GM12878 (cell line): ENCODE results near the gene FTSJ1.
A peak's percentile ranks its signal among the peaks of the same experiment; 100 is the strongest.

ENCODE experiments used
- CBX5 ChIP-seq: sonication (generic); IDR thresholded peaks from 2 replicates; pipeline ENCODE4 v1.6.1; 2016; ENCODE audit warnings: low read depth, moderate library complexity, mild to moderate bottlenecking, inconsistent platforms
- MYC ChIP-seq: IDR thresholded peaks from 2 replicates; pipeline ENCODE4 v1.6.1; 2011; ENCODE audit warnings: mild to moderate bottlenecking, low read length, moderate library complexity, inconsistent platforms; ENCODE audit not compliant: insufficient read depth, insufficient replicate concordance, insufficient read length, severe bottlenecking
- PKNOX1 ChIP-seq: fragments of 450-650 bp; IDR thresholded peaks from 2 replicates; pipeline ENCODE4 v1.6.1; 2016; ENCODE audit warnings: mild to moderate bottlenecking
- RAD21 ChIP-seq: IDR thresholded peaks from 2 replicates; pipeline ENCODE4 v1.6.1; 2011; ENCODE audit warnings: mild to moderate bottlenecking, low read depth, low read length, moderate library complexity; ENCODE audit not compliant: insufficient read depth
- TF ChIP-seq, protein P1 (sequence below): IDR thresholded peaks from 2 replicates; pipeline ENCODE4 v1.6.1; 2011; ENCODE audit warnings: low read depth, low read length, improper control_type of control experiment, borderline replicate concordance
- TF ChIP-seq, protein P2 (sequence below), 3 experiments: IDR thresholded peaks in 2 of 3; conservative IDR thresholded peaks in 1 of 3; 2 replicates each; pipeline ENCODE4 v1.5.1; 2011; ENCODE audit warnings: low read depth in 3 of 3, low read length in 3 of 3, mild to moderate bottlenecking in 3 of 3, control low read depth in 2 of 3, moderate library complexity in 2 of 3, inconsistent platforms in 1 of 3, mixed read lengths in 1 of 3; ENCODE audit not compliant: control insufficient read depth in 2 of 3, insufficient read depth in 1 of 3; ENCODE audit errors: extremely low read depth in 1 of 3

DNA sequence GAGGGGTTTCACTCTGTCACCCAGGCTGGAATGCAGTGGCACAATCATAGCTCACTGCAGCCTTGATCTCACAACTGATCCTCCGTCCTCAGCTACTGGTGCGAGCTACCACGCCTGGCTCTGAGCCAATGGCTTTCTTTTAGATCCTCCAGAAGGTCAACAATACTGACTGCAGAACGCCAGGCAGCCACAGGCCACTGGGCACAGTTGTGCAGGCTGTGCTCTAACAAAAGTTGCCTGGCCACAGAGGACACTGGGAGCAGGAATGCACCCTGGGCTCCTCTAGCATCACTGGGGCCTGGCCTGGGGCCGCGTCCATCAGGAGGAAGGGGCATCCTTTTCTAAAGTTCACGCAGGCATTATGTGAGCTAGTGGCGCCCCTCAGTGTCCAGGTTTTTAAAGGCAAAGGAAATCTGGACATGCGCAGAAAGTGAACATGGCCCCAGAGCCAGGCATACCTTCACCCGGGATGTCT, 17.9 kb downstream of the FTSJ1 start:
- TF ChIP-seq RAD21, result peak; percentile 45
- TF ChIP-seq, protein P1, sequence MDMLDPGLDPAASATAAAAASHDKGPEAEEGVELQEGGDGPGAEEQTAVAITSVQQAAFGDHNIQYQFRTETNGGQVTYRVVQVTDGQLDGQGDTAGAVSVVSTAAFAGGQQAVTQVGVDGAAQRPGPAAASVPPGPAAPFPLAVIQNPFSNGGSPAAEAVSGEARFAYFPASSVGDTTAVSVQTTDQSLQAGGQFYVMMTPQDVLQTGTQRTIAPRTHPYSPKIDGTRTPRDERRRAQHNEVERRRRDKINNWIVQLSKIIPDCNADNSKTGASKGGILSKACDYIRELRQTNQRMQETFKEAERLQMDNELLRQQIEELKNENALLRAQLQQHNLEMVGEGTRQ, result no peak
- no peak for TF ChIP-seq MYC
- TF ChIP-seq PKNOX1, result no peak
- TF ChIP-seq, protein P2, sequence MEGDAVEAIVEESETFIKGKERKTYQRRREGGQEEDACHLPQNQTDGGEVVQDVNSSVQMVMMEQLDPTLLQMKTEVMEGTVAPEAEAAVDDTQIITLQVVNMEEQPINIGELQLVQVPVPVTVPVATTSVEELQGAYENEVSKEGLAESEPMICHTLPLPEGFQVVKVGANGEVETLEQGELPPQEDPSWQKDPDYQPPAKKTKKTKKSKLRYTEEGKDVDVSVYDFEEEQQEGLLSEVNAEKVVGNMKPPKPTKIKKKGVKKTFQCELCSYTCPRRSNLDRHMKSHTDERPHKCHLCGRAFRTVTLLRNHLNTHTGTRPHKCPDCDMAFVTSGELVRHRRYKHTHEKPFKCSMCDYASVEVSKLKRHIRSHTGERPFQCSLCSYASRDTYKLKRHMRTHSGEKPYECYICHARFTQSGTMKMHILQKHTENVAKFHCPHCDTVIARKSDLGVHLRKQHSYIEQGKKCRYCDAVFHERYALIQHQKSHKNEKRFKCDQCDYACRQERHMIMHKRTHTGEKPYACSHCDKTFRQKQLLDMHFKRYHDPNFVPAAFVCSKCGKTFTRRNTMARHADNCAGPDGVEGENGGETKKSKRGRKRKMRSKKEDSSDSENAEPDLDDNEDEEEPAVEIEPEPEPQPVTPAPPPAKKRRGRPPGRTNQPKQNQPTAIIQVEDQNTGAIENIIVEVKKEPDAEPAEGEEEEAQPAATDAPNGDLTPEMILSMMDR (IDR thresholded peaks at IDR 0.05 in 2 of 3, conservative IDR thresholded peaks at IDR 0.05 in 1 of 3; ENCODE audit: control insufficient read depth in 2 of 3, extremely low read depth in 1 of 3, insufficient read depth in 1 of 3, low read depth in 3 of 3, low read length in 3 of 3), result peak in 1 of 3 experiments; percentile 30; a peak in 3 of 6 replicates
- TF ChIP-seq CBX5, result no peak
